Transverse colon (tissue), 4 donors: Measurements from ENCODE around the gene ARL17A. TPM values are rescaled to one million over a fixed set of nuclear protein-coding genes. Genes with fewer than 3 reads are reported as not detected.
"Not testable (repeated sequence)": the region's sequence is repeated elsewhere in the genome, so short reads cannot be mapped to it uniquely, and the experiment has no call there.

Experiments
- DNase-seq: peaks from one replicate; pipeline ENCODE4 v3.0.0-alpha.2; 2019
- H3K27ac ChIP-seq, 4 donors: fragments of 200-600 bp; sonication (generic); 2 replicates each; pipeline ENCODE4 v1.5.1; 2016 to 2018; ENCODE audit warnings: inconsistent platforms in 4 of 4
- H3K27me3 ChIP-seq: fragments of 200-600 bp; sonication (generic); 2 replicates; pipeline ENCODE4 v1.5.1; 2017; ENCODE audit warnings: inconsistent platforms
- H3K36me3 ChIP-seq, 4 donors: fragments of 200-600 bp; sonication (generic); 2 replicates each; pipeline ENCODE4 v1.5.1; 2017 to 2019; ENCODE audit warnings: inconsistent platforms in 4 of 4
- H3K4me1 ChIP-seq, 4 donors: fragments of 200-600 bp; sonication (generic); 2 replicates each; pipeline ENCODE4 v1.5.1; 2017 to 2020; ENCODE audit warnings: inconsistent platforms in 4 of 4
- H3K4me3 ChIP-seq, 4 donors: fragments of 200-600 bp; sonication (generic); 1 replicate in 1 of 4; 2 replicates in 3 of 4; pipeline versions ENCODE4 v1.5.1 to v1.6.1; 2017 to 2019; ENCODE audit warnings: inconsistent platforms in 4 of 4
- H3K9me3 ChIP-seq, 2 donors: fragments of 200-600 bp; sonication (generic); 2 replicates each; pipeline ENCODE4 v1.5.1; 2017 to 2019; ENCODE audit warnings: inconsistent platforms in 2 of 2
- WGBS, 2 donors: methylation state at CpG; one replicate each; pipeline ENCODE4 v1.1.5; 2018; ENCODE audit warnings: low coverage in 1 of 2; 5-methylcytosine and 5-hydroxymethylcytosine counted together
- in situ Hi-C, 4 donors: fragments of 200-750 bp; cut with MboI; loops; one replicate each; pipeline versions ENCODE4 v1.15.0 to v1.15.1; 2017; ENCODE audit warnings: low sequenced_read_pairs in 3 of 4, low pct_ligation_motif_present in 1 of 4, low pct_unique_long_range_greater_than_20kb in 1 of 4
- intact Hi-C: fragments of 100-400 bp; cut with DNase I; formaldehyde crosslinking; loops from one replicate; pipeline ENCODE4 v1.15.1; 2023; ENCODE audit warnings: low total_unique reads
- total RNA-seq, 4 donors: library from RNA; depleted of rRNA; stranded (reverse); fragments of >200 nt; gene quantifications; one replicate each; pipeline ENCODE4 v1.1.0, GENCODE V29; 2016

Gene ARL17A
- total RNA-seq, 4 donors from 2014 or later, result 10.8 to 30.8 (median 22.1) TPM

DNA sequence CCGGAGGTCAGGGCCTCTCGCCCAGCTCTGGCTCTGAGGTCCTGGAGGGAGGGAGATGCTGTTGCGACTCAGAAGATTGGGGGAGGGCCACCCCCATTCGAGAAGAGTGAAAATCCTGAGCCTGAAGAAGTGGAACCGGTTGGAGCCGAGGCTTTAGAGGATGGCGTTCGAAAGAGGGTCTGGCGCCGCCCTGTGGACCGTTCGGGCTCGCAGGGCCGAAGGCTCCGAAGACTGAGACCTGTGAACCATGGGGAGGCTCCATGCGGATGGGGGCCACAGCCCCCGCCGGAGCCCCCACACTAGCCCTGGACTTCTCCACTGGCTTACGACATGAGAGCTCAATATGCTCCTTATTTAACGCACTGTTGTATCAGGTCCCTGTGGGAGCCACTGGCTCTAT is 20.3 kb downstream of the ARL17A start:
- H3K4me1 ChIP-seq, H3K27me3 ChIP-seq, H3K27ac ChIP-seq, intact Hi-C loops, H3K9me3 ChIP-seq, DNase-seq, H3K36me3 ChIP-seq, in situ Hi-C loops, H3K4me3 ChIP-seq: not testable (repeated sequence)
- no CpG with 5 or more reads among the region's 20 CpGs for WGBS, 2 donors

DNA sequence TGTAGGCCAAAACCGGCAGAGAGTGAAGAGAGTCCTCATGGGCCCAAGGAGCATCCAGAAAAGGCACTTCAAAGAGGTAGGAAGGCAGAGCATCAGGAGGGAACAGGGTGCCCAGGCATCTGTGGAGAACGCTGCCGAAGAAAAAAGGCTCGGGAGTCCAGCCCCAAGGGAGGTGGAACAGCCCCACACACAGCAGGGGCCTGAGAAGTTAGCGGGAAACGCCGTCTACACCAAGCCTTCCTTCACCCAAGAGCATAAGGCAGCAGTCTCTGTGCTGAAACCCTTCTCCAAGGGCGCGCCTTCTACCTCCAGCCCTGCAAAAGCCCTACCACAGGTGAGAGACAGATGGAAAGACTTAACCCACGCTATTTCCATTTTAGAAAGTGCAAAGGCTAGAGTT is 30.9 kb downstream of the ARL17A start:
- in situ Hi-C loops, H3K27ac ChIP-seq, H3K4me3 ChIP-seq, H3K4me1 ChIP-seq, intact Hi-C loops, H3K27me3 ChIP-seq, H3K9me3 ChIP-seq, DNase-seq, H3K36me3 ChIP-seq: not testable (repeated sequence)
- 80 to 96% methylated on average over 1 to 9 of the region's 10 CpGs for WGBS, 2 donors

GRCh38 chr17:46534716-46535115 is 44.8 kb downstream of the ARL17A start:
- H3K27me3 ChIP-seq, H3K36me3 ChIP-seq, in situ Hi-C loops, DNase-seq, H3K4me3 ChIP-seq, H3K4me1 ChIP-seq, H3K9me3 ChIP-seq, intact Hi-C loops, H3K27ac ChIP-seq: not testable (repeated sequence)
- WGBS, 2 donors, result 95 to 100% methylated on average over 2 to 20 of the region's 22 CpGs

DNA sequence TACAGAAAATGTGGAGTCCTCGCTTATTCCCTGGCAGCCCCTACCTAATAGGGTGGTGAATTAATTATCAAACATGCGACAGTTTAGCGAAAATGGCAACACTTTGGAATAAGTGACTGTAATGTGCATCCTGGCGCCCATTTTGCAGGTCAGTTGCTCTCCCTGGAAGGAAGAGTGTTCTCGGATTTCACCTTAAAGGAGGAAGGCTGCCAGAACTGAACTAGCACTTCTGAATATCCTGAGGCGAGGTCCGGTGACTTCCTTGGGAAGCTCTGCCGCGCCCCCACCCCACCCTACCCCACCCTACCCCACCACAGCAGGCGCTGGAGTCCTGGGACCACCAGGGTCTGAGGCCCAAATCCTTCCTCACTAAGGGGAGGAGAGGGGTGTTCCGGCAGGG is 67.3 kb downstream of the ARL17A start, which contains the start of gene LRRC37A2:
LRRC37A2 (plus strand) TSS at position 301 of the 400 bp plus-strand sequence. CDS start 245 bp downstream, outside the sequence.
- H3K9me3 ChIP-seq, in situ Hi-C loops, DNase-seq, H3K4me1 ChIP-seq, H3K4me3 ChIP-seq, H3K36me3 ChIP-seq, intact Hi-C loops, H3K27ac ChIP-seq, H3K27me3 ChIP-seq: not testable (repeated sequence)
- 94% methylated on average over 3 of the region's 11 CpGs; no CpG with 5 or more reads in 1 of the 2 donors for WGBS, 2 donors

DNA sequence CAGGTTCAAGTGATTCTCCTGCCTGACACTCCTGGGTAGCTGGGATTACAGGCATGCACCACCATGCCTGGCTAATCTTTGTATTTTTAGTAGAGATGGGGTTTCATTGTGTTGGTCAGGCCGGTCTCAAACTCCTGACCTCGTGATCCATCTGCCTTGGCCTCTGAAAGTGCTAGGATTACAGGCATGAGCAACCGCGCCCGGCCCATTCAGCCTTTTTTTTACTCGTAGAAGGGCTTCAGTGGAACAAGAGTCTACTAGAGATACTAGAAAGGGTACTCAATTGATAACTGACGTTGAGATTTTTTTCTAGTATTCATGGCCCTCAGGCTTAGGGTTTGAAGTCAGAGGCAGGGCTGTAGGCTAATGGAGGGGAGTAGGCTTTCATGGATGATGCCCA is 73.6 kb downstream of the ARL17A start:
- in situ Hi-C loops, H3K27ac ChIP-seq, H3K4me1 ChIP-seq, H3K27me3 ChIP-seq, DNase-seq, H3K36me3 ChIP-seq, H3K9me3 ChIP-seq, intact Hi-C loops, H3K4me3 ChIP-seq: not testable (repeated sequence)
- WGBS, 2 donors, result 99% methylated on average over 7 of the region's 7 CpGs; no CpG with 5 or more reads in 1 of the 2 donors

GRCh38 chr17:46499437-46500139 is 79.9 kb downstream of the ARL17A start:
- in situ Hi-C loops, H3K27me3 ChIP-seq, H3K36me3 ChIP-seq, H3K27ac ChIP-seq, H3K9me3 ChIP-seq, DNase-seq, H3K4me1 ChIP-seq, intact Hi-C loops, H3K4me3 ChIP-seq: not testable (repeated sequence)
- WGBS, 2 donors, result no CpG with 5 or more reads among the region's 6 CpGs

- H3K4me1 ChIP-seq, DNase-seq, H3K9me3 ChIP-seq, H3K36me3 ChIP-seq, H3K27me3 ChIP-seq, intact Hi-C loops, H3K27ac ChIP-seq, H3K4me3 ChIP-seq, in situ Hi-C loops: not testable (repeated sequence)
- 97% methylated on average over 14 of the region's 16 CpGs; no CpG with 5 or more reads in 1 of the 2 donors for WGBS, 2 donors
Measured at GRCh38 chr17:46492021-46492420, 87.5 kb downstream of the ARL17A start.

- DNase-seq, H3K9me3 ChIP-seq, intact Hi-C loops, H3K4me1 ChIP-seq, H3K4me3 ChIP-seq, in situ Hi-C loops, H3K27me3 ChIP-seq, H3K36me3 ChIP-seq, H3K27ac ChIP-seq: not testable (repeated sequence)
- WGBS, 2 donors, result no CpG with 5 or more reads among the region's 2 CpGs
Measured at GRCh38 chr17:46481310-46481709, 98.2 kb downstream of the ARL17A start.

GRCh38 chr17:46478823-46479222 is 100.7 kb downstream of the ARL17A start:
- in situ Hi-C loops, result not testable (repeated sequence)
- WGBS, 2 donors, result no CpG with 5 or more reads among the region's 3 CpGs

GRCh38 chr17:46475583-46475982 is 103.9 kb downstream of the ARL17A start:
- H3K36me3 ChIP-seq, H3K9me3 ChIP-seq, H3K4me3 ChIP-seq, in situ Hi-C loops, DNase-seq, H3K4me1 ChIP-seq, intact Hi-C loops, H3K27ac ChIP-seq, H3K27me3 ChIP-seq: not testable (repeated sequence)
- WGBS, 2 donors, result 81 to 100% methylated on average over 1 to 2 of the region's 2 CpGs

More at GRCh38 chr17:46478823-46479222, 100.7 kb downstream of the ARL17A start:
- H3K4me1 ChIP-seq, H3K36me3 ChIP-seq, H3K4me3 ChIP-seq, H3K9me3 ChIP-seq, H3K27me3 ChIP-seq, DNase-seq, H3K27ac ChIP-seq, intact Hi-C loops: not testable (repeated sequence)

DNA sequence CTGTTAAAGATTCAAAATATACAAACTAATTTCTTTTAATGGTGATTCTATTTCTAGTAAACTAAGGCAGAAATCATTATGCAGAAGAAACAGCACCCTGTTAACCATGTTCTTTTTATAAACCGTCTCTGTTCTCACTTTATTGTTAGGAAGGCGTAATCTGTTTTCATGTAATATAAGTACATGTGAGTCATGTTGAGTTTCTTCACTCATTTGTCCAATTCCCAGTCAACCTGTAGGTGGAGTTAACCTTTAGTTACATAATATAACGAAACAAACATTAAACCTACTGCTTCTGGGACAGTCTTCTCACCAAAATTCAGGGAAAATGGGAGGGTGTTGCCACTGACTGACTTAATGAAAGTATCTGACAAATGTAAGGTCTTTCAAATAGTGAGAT is 105.0 kb downstream of the ARL17A start:
- DNase-seq, H3K4me3 ChIP-seq, H3K4me1 ChIP-seq, H3K36me3 ChIP-seq, H3K9me3 ChIP-seq, H3K27me3 ChIP-seq, H3K27ac ChIP-seq, intact Hi-C loops, in situ Hi-C loops: not testable (repeated sequence)
- WGBS, 2 donors, result no CpG with 5 or more reads among the region's 3 CpGs
